Stimulated activated CD4-positive, alpha-beta T cell treated with anti-CD3 and anti-CD28 coated beads, TNF-alpha, amount 100 ng/mL, for 4 hours (primary cell): Measurements from ENCODE around the gene TYR.
"Not testable (repeated sequence)": the region's sequence is repeated elsewhere in the genome, so short reads cannot be mapped to it uniquely, and the experiment has no call there.

ENCODE experiments used
- DNase-seq, 3 experiments: peaks; one replicate each; pipeline ENCODE4 v3.0.0-alpha.2; 2020; ENCODE audit warnings: low read depth in 3 of 3

The TYR gene

GRCh38 chr11:89272540-89273088, 94.9 kb downstream of the TYR start:
- DNase-seq, result not testable (repeated sequence)

GRCh38 chr11:89273220-89273619, 95.5 kb downstream of the TYR start:
- not testable (repeated sequence) for DNase-seq

GRCh38 chr11:89275966-89276365, 98.3 kb downstream of the TYR start:
- DNase-seq, result no peak

- DNase-seq, result no peak
Observed at GRCh38 chr11:89279176-89279575, 101.5 kb downstream of the TYR start.

- DNase-seq, result not testable (repeated sequence)
Observed at GRCh38 chr11:89281032-89281677, 103.5 kb downstream of the TYR start.

- not testable (repeated sequence) for DNase-seq
Observed at GRCh38 chr11:89286601-89287000, 108.9 kb downstream of the TYR start.

GRCh38 chr11:89288004-89288403, 110.3 kb downstream of the TYR start:
- not testable (repeated sequence) for DNase-seq

- no peak for DNase-seq
Observed at GRCh38 chr11:89293965-89294679, 116.4 kb downstream of the TYR start.

- not testable (repeated sequence) for DNase-seq
Observed at GRCh38 chr11:89295023-89295422, 117.3 kb downstream of the TYR start.

GRCh38 chr11:89303029-89303428, 125.4 kb downstream of the TYR start:
- not testable (repeated sequence) for DNase-seq

- not testable (repeated sequence) for DNase-seq
Observed at GRCh38 chr11:89308272-89308671, 130.6 kb downstream of the TYR start.

GRCh38 chr11:89309321-89309985, 131.8 kb downstream of the TYR start:
- DNase-seq, result not testable (repeated sequence)

- not testable (repeated sequence) for DNase-seq
Observed at GRCh38 chr11:89310607-89311006, 132.9 kb downstream of the TYR start.

- no peak for DNase-seq
Observed at GRCh38 chr11:89321401-89321800, 143.7 kb downstream of the TYR start.

GRCh38 chr11:89327885-89328284, 150.2 kb downstream of the TYR start:
- DNase-seq, result no peak

- not testable (repeated sequence) for DNase-seq
Observed at GRCh38 chr11:89331940-89332339, 154.3 kb downstream of the TYR start.

- DNase-seq, result not testable (repeated sequence)
Observed at GRCh38 chr11:89333704-89334103, 156.0 kb downstream of the TYR start.

- not testable (repeated sequence) for DNase-seq
Observed at GRCh38 chr11:89337100-89337650, 159.5 kb downstream of the TYR start.

GRCh38 chr11:89338073-89338472, 160.4 kb downstream of the TYR start:
- not testable (repeated sequence) for DNase-seq

- DNase-seq, result not testable (repeated sequence)
Observed at GRCh38 chr11:89340450-89340849, 162.8 kb downstream of the TYR start.

GRCh38 chr11:89342880-89343572, 165.4 kb downstream of the TYR start:
- DNase-seq, result not testable (repeated sequence)
